ENCODE results near the gene DLK2.

- no peak for TF ChIP-seq CTCF (IDR thresholded peaks at IDR 0.05; ENCODE audit: extremely low read depth in 1 of 2, insufficient read depth in 1 of 2, low read depth in 1 of 2, low read length in 2 of 2)
- TF ChIP-seq POLR2AphosphoS5 (IDR thresholded peaks at IDR 0.05; ENCODE audit: insufficient read depth, low read depth, low read length): no peak
- TF ChIP-seq POLR2A (IDR thresholded peaks at IDR 0.05; ENCODE audit: low read depth, low read length): no peak
- no peak for TF ChIP-seq MAX (IDR thresholded peaks at IDR 0.05; ENCODE audit: insufficient read depth, insufficient read length)
Measured at GRCh38 chr6:43497129-43497396, 41.7 kb upstream of the DLK2 start.
